Keratinocyte (primary cell): ENCODE data around the gene THAP3. TPM values are rescaled to one million over a fixed set of nuclear protein-coding genes. Genes with fewer than 3 reads are reported as not detected.

Experiments used
- DNase-seq: peaks from one replicate; pipeline ENCODE4 v3.0.0-alpha.2; 2011; ENCODE audit warnings: low read depth, missing footprints, low spot score
- FAIRE-seq: peaks from 2 replicates; lab custom pipeline; 2011; peaks lifted over from hg19 to GRCh38; lab: Jason Lieb, UNC
- H2AFZ ChIP-seq: 2 replicates; pipeline ENCODE4 v1.6.0; 2012; ENCODE audit warnings: low read length, control low read depth, inconsistent platforms; ENCODE audit not compliant: control insufficient read depth
- H3K27ac ChIP-seq: 2 replicates; pipeline ENCODE4 v1.5.1; 2011; ENCODE audit warnings: low read length; ENCODE audit not compliant: control insufficient read depth, insufficient read depth
- H3K27me3 ChIP-seq: 3 replicates; pipeline ENCODE4 v1.6.0; 2011; ENCODE audit warnings: low read length; ENCODE audit not compliant: control insufficient read depth, insufficient read depth; ENCODE audit errors: extremely low read depth
- H3K36me3 ChIP-seq, 2 experiments: 2 replicates in 1 of 2; 3 replicates in 1 of 2; pipeline ENCODE4 v1.5.1; 2011; ENCODE audit warnings: low read length in 2 of 2, mild to moderate bottlenecking in 1 of 2; ENCODE audit not compliant: control insufficient read depth in 2 of 2, insufficient read depth in 2 of 2; ENCODE audit errors: extremely low read depth in 1 of 2
- H3K4me1 ChIP-seq: 3 replicates; pipeline ENCODE4 v1.5.1; 2011; ENCODE audit warnings: low read length; ENCODE audit not compliant: control insufficient read depth, insufficient read depth; ENCODE audit errors: extremely low read depth
- H3K4me2 ChIP-seq: 3 replicates; pipeline ENCODE4 v1.6.0; 2011; ENCODE audit warnings: low read depth, low read length; ENCODE audit not compliant: control insufficient read depth, insufficient read depth; ENCODE audit errors: extremely low read depth
- H3K4me3 ChIP-seq, 3 experiments: fragments of 200-600 bp in 1 of 3; sonication (generic) in 1 of 3; 2 replicates in 2 of 3; 3 replicates in 1 of 3; pipeline ENCODE4 v1.5.1; 2011 to 2016; ENCODE audit warnings: low read length in 3 of 3, mild to moderate bottlenecking in 3 of 3, control low read depth in 2 of 3, inconsistent platforms in 1 of 3, low read depth in 1 of 3, mixed read lengths in 1 of 3, mixed run types in 1 of 3, moderate library complexity in 1 of 3; ENCODE audit not compliant: control insufficient read depth in 2 of 3, insufficient read depth in 2 of 3; ENCODE audit errors: extremely low read depth in 1 of 3
- H3K79me2 ChIP-seq: 2 replicates; pipeline ENCODE4 v1.6.0; 2012; ENCODE audit warnings: low read length; ENCODE audit not compliant: control insufficient read depth, insufficient read depth
- H3K9ac ChIP-seq: 3 replicates; pipeline ENCODE4 v1.6.0; 2011; ENCODE audit warnings: low read length; ENCODE audit not compliant: control insufficient read depth, insufficient read depth; ENCODE audit errors: extremely low read depth
- H3K9me1 ChIP-seq: 3 replicates; pipeline ENCODE4 v1.6.0; 2011; ENCODE audit warnings: low read length; ENCODE audit not compliant: control insufficient read depth, insufficient read depth; ENCODE audit errors: extremely low read depth
- H3K9me3 ChIP-seq: 2 replicates; pipeline ENCODE4 v1.5.1; 2012; ENCODE audit warnings: low read depth, low read length; ENCODE audit not compliant: control insufficient read depth
- H4K20me1 ChIP-seq: 3 replicates; pipeline ENCODE4 v1.6.0; 2011; ENCODE audit warnings: low read length; ENCODE audit not compliant: control insufficient read depth, insufficient read depth; ENCODE audit errors: extremely low read depth
- EZH2 ChIP-seq: IDR thresholded peaks from one replicate; pipeline ENCODE4 v1.6.1; 2012; ENCODE audit warnings: inconsistent platforms, mild to moderate bottlenecking, low read length, moderate library complexity
- dilution Hi-C: fragments of 300-500 bp; cut with MboI; formaldehyde crosslinking; loops from one replicate; pipeline ENCODE4 v1.7.0; 2020; ENCODE audit warnings: low sequenced_read_pairs; ENCODE audit not compliant: extremely low pct_ligation_motif_present
- polyA plus RNA-seq, 5 experiments: library from polyadenylated mRNA; depleted of rRNA in 3 of 5; stranded (reverse) in 3 of 5; stranded (forward) in 1 of 5; unstranded in 1 of 5; fragments of >200 nt; gene quantifications; 1 replicate in 1 of 5; 2 replicates in 3 of 5; 3 replicates in 1 of 5; pipeline versions ENCODE4 v1.2.1 to v1.2.3, GENCODE V29; 2011 to 2012; ENCODE audit warnings: missing spikeins in 2 of 5, low read depth in 1 of 5, low replicate concordance in 1 of 5
- TF ChIP-seq, protein P1 (sequence below), 3 experiments: IDR thresholded peaks in 1 of 3; conservative IDR thresholded peaks in 1 of 3; optimal IDR thresholded peaks in 1 of 3; 2 replicates in 2 of 3; 3 replicates in 1 of 3; pipeline versions ENCODE3 to v1.5.1; 2011; ENCODE audit warnings: low read length in 3 of 3, mild to moderate bottlenecking in 3 of 3, moderate library complexity in 2 of 3, control low read depth in 1 of 3, inconsistent platforms in 1 of 3; ENCODE audit not compliant: insufficient read depth in 2 of 3; ENCODE audit errors: extremely low read depth in 1 of 3

Gene THAP3
- polyA plus RNA-seq, 1 donor (not counting 4 experiments of a cell fraction or from before 2014, with no cell fraction given): 5.1 TPM

DNA sequence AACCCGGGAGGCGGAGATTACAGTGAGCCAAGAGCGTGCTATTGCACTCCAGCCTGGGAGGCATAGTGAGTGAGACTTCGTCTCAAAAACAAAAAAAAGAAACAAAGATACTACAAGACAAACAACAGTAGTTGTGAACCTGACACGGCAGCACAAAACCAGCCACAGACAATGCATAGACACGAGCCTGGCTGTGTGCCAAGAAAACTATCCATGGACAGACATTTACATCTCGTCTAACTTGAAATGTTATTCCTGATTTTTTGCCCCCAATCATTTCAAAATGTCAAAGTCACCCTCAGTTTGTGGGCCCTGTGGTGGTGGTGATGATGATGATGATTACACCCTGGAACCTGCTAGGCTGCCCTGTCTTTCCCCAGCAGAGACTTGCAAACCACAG lies 28.3 kb upstream of the THAP3 start:
- no peak for DNase-seq
- Histone ChIP-seq H3K27me3 (no peaks in the 10 kb centered on the region), H2AFZ (no peak overlapping the region), H3K4me1 (peaks cover 34% of the 10 kb centered on the region), H3K9ac (no peak overlapping the region), H3K27ac (no peak overlapping the region), H3K9me3 (no peaks in the 10 kb centered on the region), H4K20me1 (peaks cover 72% of the 10 kb centered on the region), H3K79me2 (peaks cover 90% of the 10 kb centered on the region), H3K36me3 (peaks cover 57 to 77% of the 10 kb centered on the region in 2 experiments), H3K4me3 (no peak overlapping the region), H3K9me1 (peaks cover 6% of the 10 kb centered on the region), H3K4me2 (no peak overlapping the region)
- TF ChIP-seq EZH2: no peak
- TF ChIP-seq, protein P1, sequence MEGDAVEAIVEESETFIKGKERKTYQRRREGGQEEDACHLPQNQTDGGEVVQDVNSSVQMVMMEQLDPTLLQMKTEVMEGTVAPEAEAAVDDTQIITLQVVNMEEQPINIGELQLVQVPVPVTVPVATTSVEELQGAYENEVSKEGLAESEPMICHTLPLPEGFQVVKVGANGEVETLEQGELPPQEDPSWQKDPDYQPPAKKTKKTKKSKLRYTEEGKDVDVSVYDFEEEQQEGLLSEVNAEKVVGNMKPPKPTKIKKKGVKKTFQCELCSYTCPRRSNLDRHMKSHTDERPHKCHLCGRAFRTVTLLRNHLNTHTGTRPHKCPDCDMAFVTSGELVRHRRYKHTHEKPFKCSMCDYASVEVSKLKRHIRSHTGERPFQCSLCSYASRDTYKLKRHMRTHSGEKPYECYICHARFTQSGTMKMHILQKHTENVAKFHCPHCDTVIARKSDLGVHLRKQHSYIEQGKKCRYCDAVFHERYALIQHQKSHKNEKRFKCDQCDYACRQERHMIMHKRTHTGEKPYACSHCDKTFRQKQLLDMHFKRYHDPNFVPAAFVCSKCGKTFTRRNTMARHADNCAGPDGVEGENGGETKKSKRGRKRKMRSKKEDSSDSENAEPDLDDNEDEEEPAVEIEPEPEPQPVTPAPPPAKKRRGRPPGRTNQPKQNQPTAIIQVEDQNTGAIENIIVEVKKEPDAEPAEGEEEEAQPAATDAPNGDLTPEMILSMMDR (optimal IDR thresholded peaks at IDR 0.05 in 1 of 3, IDR thresholded peaks at IDR 0.05 in 1 of 3, conservative IDR thresholded peaks at IDR 0.05 in 1 of 3; ENCODE audit: extremely low read depth in 1 of 3, insufficient read depth in 2 of 3, low read length in 3 of 3): no peak
- dilution Hi-C loops: no loop called here
- no peak for FAIRE-seq

DNA sequence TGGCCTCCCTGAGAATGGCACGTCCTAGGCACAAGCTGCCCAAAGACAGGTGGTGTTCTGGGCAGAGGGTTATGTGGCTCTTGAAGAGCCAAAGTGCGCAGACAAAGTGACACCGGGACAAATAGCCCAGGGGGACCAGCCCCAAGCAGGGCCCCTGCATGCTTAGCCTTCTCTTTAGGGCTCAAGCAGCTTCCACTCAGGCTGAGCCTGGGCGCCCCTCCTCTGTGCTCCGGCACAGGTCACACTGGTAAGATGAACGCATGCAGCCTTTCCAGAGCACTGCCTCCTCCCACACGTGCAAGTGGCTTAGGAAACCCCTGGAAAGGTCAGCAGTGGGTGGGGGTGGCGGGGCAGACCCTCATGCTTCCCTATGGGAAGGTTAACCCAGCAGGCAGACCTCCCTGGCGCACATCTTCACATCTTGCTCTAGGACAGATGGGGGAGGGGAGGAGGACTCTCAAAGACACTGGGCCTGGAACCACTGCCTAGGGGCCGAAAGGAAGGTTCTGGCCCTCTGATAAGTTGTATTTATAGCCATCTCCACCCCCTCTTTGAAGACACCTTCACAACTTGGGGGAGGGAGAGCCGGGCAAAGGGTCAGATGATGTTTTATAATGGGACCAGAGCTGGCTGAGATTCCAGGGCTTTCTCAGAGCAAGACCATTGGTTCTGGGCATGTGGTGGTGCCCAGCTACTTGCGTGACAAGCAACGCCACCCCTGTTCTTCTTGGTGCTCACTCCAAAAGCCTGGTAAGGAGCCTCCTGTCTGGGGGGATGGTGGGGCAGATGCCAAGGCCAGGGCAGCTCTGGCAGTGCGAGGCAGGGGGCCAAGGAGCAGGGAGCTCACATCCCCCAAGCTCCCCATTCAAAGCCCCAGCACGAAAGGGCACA lies 27.5 kb upstream of the THAP3 start:
- Histone ChIP-seq H3K27me3 (no peaks in the 10 kb centered on the region), H3K4me3 (peak overlapping the region in 1 of 3 experiments; percentile 13), H3K79me2 (peaks cover 92% of the 10 kb centered on the region), H2AFZ (no peak overlapping the region), H3K9me1 (peaks cover 6% of the 10 kb centered on the region), H3K4me1 (peaks cover 34% of the 10 kb centered on the region), H3K9ac (peak overlapping the region; percentile 28), H4K20me1 (peaks cover 68% of the 10 kb centered on the region), H3K9me3 (no peaks in the 10 kb centered on the region), H3K27ac (no peak overlapping the region), H3K36me3 (peaks cover 54 to 69% of the 10 kb centered on the region in 2 experiments), H3K4me2 (no peak overlapping the region)
- no peak for FAIRE-seq
- DNase-seq: no peak
- no peak for TF ChIP-seq EZH2
- TF ChIP-seq, protein P1 (optimal IDR thresholded peaks at IDR 0.05 in 1 of 3, IDR thresholded peaks at IDR 0.05 in 1 of 3, conservative IDR thresholded peaks at IDR 0.05 in 1 of 3; ENCODE audit: extremely low read depth in 1 of 3, insufficient read depth in 2 of 3, low read length in 3 of 3): no peak
- dilution Hi-C loops: no loop called here
